GM18517 (cell line): ENCODE measurements around the gene STAB2.

Experiments used
- ATAC-seq: cut with Tn5 transposase; IDR thresholded peaks from one replicate; pipeline ENCODE4 v1.9.1; 2021; ENCODE audit warnings: mild to moderate bottlenecking, moderate library complexity; ENCODE audit not compliant: unreplicated experiment

STAB2 gene

GRCh38 chr12:103578926-103579325 is 8.1 kb upstream of the STAB2 start:
- ATAC-seq = no peak

GRCh38 chr12:103580026-103580425 is 7.0 kb upstream of the STAB2 start:
- no peak for ATAC-seq

- no peak for ATAC-seq
Observed at GRCh38 chr12:103583008-103583407, 4.1 kb upstream of the STAB2 start.

GRCh38 chr12:103586132-103586531 is 941 bp upstream of the STAB2 start:
- no peak for ATAC-seq

- ATAC-seq = no peak
Observed at GRCh38 chr12:103588680-103589079, 1.6 kb downstream of the STAB2 start.

- ATAC-seq = no peak
Observed at GRCh38 chr12:103589517-103589916, 2.4 kb downstream of the STAB2 start.

- ATAC-seq = no peak
Observed at GRCh38 chr12:103590271-103590670, 3.2 kb downstream of the STAB2 start.

GRCh38 chr12:103596981-103597380 is 9.9 kb downstream of the STAB2 start:
- no peak for ATAC-seq

- no peak for ATAC-seq
Observed at GRCh38 chr12:103599274-103599673, 12.2 kb downstream of the STAB2 start.

- no peak for ATAC-seq
Observed at GRCh38 chr12:103600967-103601728, 14.1 kb downstream of the STAB2 start.

- no peak for ATAC-seq
Observed at GRCh38 chr12:103620395-103620794, 33.3 kb downstream of the STAB2 start.

- ATAC-seq = no peak
Observed at GRCh38 chr12:103623716-103624115, 36.6 kb downstream of the STAB2 start.

GRCh38 chr12:103626498-103626897 is 39.4 kb downstream of the STAB2 start:
- no peak for ATAC-seq

- no peak for ATAC-seq
Observed at GRCh38 chr12:103627189-103627855, 40.2 kb downstream of the STAB2 start.

- ATAC-seq = peak; percentile 76
Observed at GRCh38 chr12:103632554-103633216, 45.6 kb downstream of the STAB2 start.

GRCh38 chr12:103634732-103635131 is 47.7 kb downstream of the STAB2 start:
- ATAC-seq = no peak

GRCh38 chr12:103635419-103635818 is 48.3 kb downstream of the STAB2 start:
- ATAC-seq = no peak

- ATAC-seq = no peak
Observed at GRCh38 chr12:103637021-103637420, 49.9 kb downstream of the STAB2 start.

GRCh38 chr12:103637429-103637828 is 50.4 kb downstream of the STAB2 start:
- ATAC-seq = no peak

GRCh38 chr12:103639983-103640382 is 52.9 kb downstream of the STAB2 start:
- no peak for ATAC-seq

GRCh38 chr12:103640410-103640809 is 53.3 kb downstream of the STAB2 start:
- ATAC-seq = no peak

GRCh38 chr12:103640831-103641230 is 53.8 kb downstream of the STAB2 start:
- no peak for ATAC-seq
